ENCODE results near the gene LBX2. TPM values are rescaled to one million over a fixed set of nuclear protein-coding genes. Genes with fewer than 3 reads are reported as not detected.
A peak's percentile ranks its signal among the peaks of the same experiment; 100 is the strongest.

Gene LBX2
- total RNA-seq, 4 donors from 2014 or later, result 2.9 TPM; not detected in 3

- H3K9me3 ChIP-seq, result no peaks in the 10 kb centered on the region
- no peak for TF ChIP-seq CTCF (IDR thresholded peaks at IDR 0.05)
- TF ChIP-seq POLR2A (IDR thresholded peaks at IDR 0.05), result no peak
- H3K27ac ChIP-seq, result peak overlapping the region; percentile 97 to 99
- intact Hi-C loops (cut with DNase I; ENCODE audit: low total_unique reads), result no loop called here
- DNase-seq, result no peak
- H3K4me3 ChIP-seq, result peak overlapping the region; percentile 72 to 73
- peaks cover 0 to 9% of the 10 kb centered on the region in 2 donors for H3K4me1 ChIP-seq
- peaks cover 4 to 6% of the 10 kb centered on the region in 2 donors for H3K27me3 ChIP-seq
- H3K36me3 ChIP-seq, result no peaks in the 10 kb centered on the region
Observed at GRCh38 chr2:74507926-74508520, 8.6 kb upstream of the LBX2 start.

- intact Hi-C loops (cut with DNase I; ENCODE audit: low total_unique reads), result no loop called here
- peak; percentile 99 to 100 for DNase-seq
Observed at GRCh38 chr2:74507145-74507925, 7.9 kb upstream of the LBX2 start, which contains the start of gene PCGF1. Gene PCGF1 (minus strand): TSS chr2:74507695. CDS start chr2:74507668, 27 bp downstream.

GRCh38 chr2:74505448-74506246 is 6.2 kb upstream of the LBX2 start:
- H3K4me3 ChIP-seq, result no peak overlapping the region
- H3K27me3 ChIP-seq, result peaks cover 0 to 4% of the 10 kb centered on the region in 2 donors
- no peaks in the 10 kb centered on the region for H3K36me3 ChIP-seq
- H3K9me3 ChIP-seq, result no peaks in the 10 kb centered on the region
- DNase-seq, result no peak
- TF ChIP-seq POLR2A (IDR thresholded peaks at IDR 0.05) (no peak), CTCF (IDR thresholded peaks at IDR 0.05) (no peak)
- peaks cover 0 to 9% of the 10 kb centered on the region in 2 donors for H3K4me1 ChIP-seq
- intact Hi-C loops (cut with DNase I; ENCODE audit: low total_unique reads), result no loop called here
- H3K27ac ChIP-seq, result no peak overlapping the region

More at GRCh38 chr2:74507145-74507925, 7.9 kb upstream of the LBX2 start, which contains the start of gene PCGF1:
- Histone ChIP-seq H3K4me1 (peaks cover 0 to 9% of the 10 kb centered on the region in 2 donors), H3K27me3 (no peaks in the 10 kb centered on the region), H3K27ac (peak within 1 kb of the TSS; percentile 97 to 99), H3K36me3 (no peaks in the 10 kb centered on the region), H3K4me3 (peak within 1 kb of the TSS; percentile 72 to 73), H3K9me3 (no peaks in the 10 kb centered on the region)
- TF ChIP-seq POLR2A (IDR thresholded peaks at IDR 0.05) (peak; percentile 7 to 60), CTCF (IDR thresholded peaks at IDR 0.05) (peak in 2 of 4 experiments; percentile 37 to 39)

GRCh38 chr2:74504591-74504990 is 5.2 kb upstream of the LBX2 start:
- Histone ChIP-seq H3K4me3 (no peak overlapping the region), H3K27ac (no peak overlapping the region), H3K4me1 (peaks cover 0 to 9% of the 10 kb centered on the region in 2 donors), H3K36me3 (no peaks in the 10 kb centered on the region), H3K27me3 (peaks cover 0 to 11% of the 10 kb centered on the region in 2 donors), H3K9me3 (no peaks in the 10 kb centered on the region)
- DNase-seq, result no peak
- intact Hi-C loops (cut with DNase I; ENCODE audit: low total_unique reads), result no loop called here
- TF ChIP-seq POLR2A (IDR thresholded peaks at IDR 0.05), result no peak
- no peak for TF ChIP-seq CTCF (IDR thresholded peaks at IDR 0.05)

Measured in uterus (tissue), 4 donors.